Measurements from ENCODE around the gene PUS7.
"Not testable (repeated sequence)": the region's sequence is repeated elsewhere in the genome, so short reads cannot be mapped to it uniquely, and the experiment has no call there.

The PUS7 gene

GRCh38 chr7:105480931-105481330, 41.1 kb downstream of the PUS7 start:
- Mint-ChIP-seq H3K27me3 (ENCODE audit: low read depth) (no peaks in the 10 kb centered on the region), H3K36me3 (ENCODE audit: low read depth) (peaks cover 22% of the 10 kb centered on the region), H3K9me3 (no peaks in the 10 kb centered on the region), H3K27ac (no peak overlapping the region), H3K4me1 (ENCODE audit: low read depth) (peaks cover 8% of the 10 kb centered on the region), H3K4me3 (no peak overlapping the region)
- no peak for DNase-seq (ENCODE audit: low spot score)

GRCh38 chr7:105478606-105479005, 43.5 kb downstream of the PUS7 start:
- DNase-seq (ENCODE audit: low spot score), result no peak
- H3K4me1 Mint-ChIP-seq (ENCODE audit: low read depth), result peaks cover 8% of the 10 kb centered on the region
- no peak overlapping the region for H3K27ac Mint-ChIP-seq
- no peak overlapping the region for H3K4me3 Mint-ChIP-seq
- H3K27me3 Mint-ChIP-seq (ENCODE audit: low read depth), result no peaks in the 10 kb centered on the region
- H3K9me3 Mint-ChIP-seq, result no peaks in the 10 kb centered on the region
- peaks cover 17% of the 10 kb centered on the region for H3K36me3 Mint-ChIP-seq (ENCODE audit: low read depth)

GRCh38 chr7:105477908-105478307, 44.2 kb downstream of the PUS7 start:
- no peak overlapping the region for H3K4me3 Mint-ChIP-seq
- H3K36me3 Mint-ChIP-seq (ENCODE audit: low read depth), result peaks cover 17% of the 10 kb centered on the region
- peaks cover 8% of the 10 kb centered on the region for H3K4me1 Mint-ChIP-seq (ENCODE audit: low read depth)
- DNase-seq (ENCODE audit: low spot score), result no peak
- H3K27me3 Mint-ChIP-seq (ENCODE audit: low read depth), result no peaks in the 10 kb centered on the region
- H3K27ac Mint-ChIP-seq, result no peak overlapping the region
- H3K9me3 Mint-ChIP-seq, result no peaks in the 10 kb centered on the region

- no peak for DNase-seq (ENCODE audit: low spot score)
- no peak overlapping the region for H3K4me3 Mint-ChIP-seq
- H3K4me1 Mint-ChIP-seq (ENCODE audit: low read depth), result peaks cover 6% of the 10 kb centered on the region
- H3K27me3 Mint-ChIP-seq (ENCODE audit: low read depth), result no peaks in the 10 kb centered on the region
- H3K9me3 Mint-ChIP-seq, result no peaks in the 10 kb centered on the region
- no peak overlapping the region for H3K27ac Mint-ChIP-seq
- peaks cover 12% of the 10 kb centered on the region for H3K36me3 Mint-ChIP-seq (ENCODE audit: low read depth)
These were observed 48.0 kb downstream of the PUS7 start for GRCh38 chr7:105474045-105474444.

- Mint-ChIP-seq H3K36me3 (ENCODE audit: low read depth) (peaks cover 7% of the 10 kb centered on the region), H3K4me1 (ENCODE audit: low read depth) (no peaks in the 10 kb centered on the region), H3K27ac (no peak overlapping the region), H3K27me3 (ENCODE audit: low read depth) (no peaks in the 10 kb centered on the region), H3K9me3 (no peaks in the 10 kb centered on the region), H3K4me3 (no peak overlapping the region)
- no peak for DNase-seq (ENCODE audit: low spot score)
These were observed 48.9 kb downstream of the PUS7 start for GRCh38 chr7:105473163-105473562.

GRCh38 chr7:105470846-105471245, 51.2 kb downstream of the PUS7 start:
- no peak for DNase-seq (ENCODE audit: low spot score)
- Mint-ChIP-seq H3K36me3 (ENCODE audit: low read depth) (peaks cover 3% of the 10 kb centered on the region), H3K27me3 (ENCODE audit: low read depth) (no peaks in the 10 kb centered on the region), H3K4me1 (ENCODE audit: low read depth) (no peaks in the 10 kb centered on the region), H3K9me3 (no peaks in the 10 kb centered on the region), H3K27ac (no peak overlapping the region), H3K4me3 (no peak overlapping the region)

GRCh38 chr7:105470090-105470489, 52.0 kb downstream of the PUS7 start:
- no peaks in the 10 kb centered on the region for H3K4me1 Mint-ChIP-seq (ENCODE audit: low read depth)

GRCh38 chr7:105462765-105463420, 59.2 kb downstream of the PUS7 start:
- H3K9me3 Mint-ChIP-seq, result no peaks in the 10 kb centered on the region
- peaks cover 9% of the 10 kb centered on the region for H3K36me3 Mint-ChIP-seq (ENCODE audit: low read depth)
- H3K4me1 Mint-ChIP-seq (ENCODE audit: low read depth), result no peaks in the 10 kb centered on the region
- DNase-seq (ENCODE audit: low spot score), result no peak
- peak overlapping the region; percentile 41 for H3K27ac Mint-ChIP-seq
- H3K27me3 Mint-ChIP-seq (ENCODE audit: low read depth), result no peaks in the 10 kb centered on the region
- H3K4me3 Mint-ChIP-seq, result no peak overlapping the region

More at GRCh38 chr7:105470090-105470489, 52.0 kb downstream of the PUS7 start:
- H3K36me3 Mint-ChIP-seq (ENCODE audit: low read depth), result peaks cover 3% of the 10 kb centered on the region
- H3K27me3 Mint-ChIP-seq (ENCODE audit: low read depth), result no peaks in the 10 kb centered on the region
- H3K4me3 Mint-ChIP-seq, result no peak overlapping the region
- DNase-seq (ENCODE audit: low spot score), result no peak
- no peaks in the 10 kb centered on the region for H3K9me3 Mint-ChIP-seq
- H3K27ac Mint-ChIP-seq, result no peak overlapping the region

- Mint-ChIP-seq H3K9me3 (no peaks in the 10 kb centered on the region), H3K27ac (no peak overlapping the region), H3K27me3 (ENCODE audit: low read depth) (no peaks in the 10 kb centered on the region), H3K4me1 (ENCODE audit: low read depth) (no peaks in the 10 kb centered on the region), H3K4me3 (no peak overlapping the region), H3K36me3 (ENCODE audit: low read depth) (peaks cover 13% of the 10 kb centered on the region)
- DNase-seq (ENCODE audit: low spot score), result no peak
These were observed 60.6 kb downstream of the PUS7 start for GRCh38 chr7:105461518-105461917.

GRCh38 chr7:105457619-105458225, 64.3 kb downstream of the PUS7 start:
- Mint-ChIP-seq H3K9me3 (no peaks in the 10 kb centered on the region), H3K4me3 (no peak overlapping the region), H3K27ac (no peak overlapping the region), H3K36me3 (ENCODE audit: low read depth) (peaks cover 16% of the 10 kb centered on the region), H3K4me1 (ENCODE audit: low read depth) (no peaks in the 10 kb centered on the region), H3K27me3 (ENCODE audit: low read depth) (no peaks in the 10 kb centered on the region)
- no peak for DNase-seq (ENCODE audit: low spot score)

GRCh38 chr7:105454921-105455320, 67.2 kb downstream of the PUS7 start:
- Mint-ChIP-seq H3K36me3 (ENCODE audit: low read depth) (peaks cover 13% of the 10 kb centered on the region), H3K4me1 (ENCODE audit: low read depth) (no peaks in the 10 kb centered on the region), H3K4me3 (no peak overlapping the region), H3K27ac (no peak overlapping the region), H3K9me3 (no peaks in the 10 kb centered on the region), H3K27me3 (ENCODE audit: low read depth) (no peaks in the 10 kb centered on the region)
- no peak for DNase-seq (ENCODE audit: low spot score)

- Mint-ChIP-seq H3K36me3 (ENCODE audit: low read depth) (peaks cover 13% of the 10 kb centered on the region), H3K4me3 (no peak overlapping the region), H3K27me3 (ENCODE audit: low read depth) (no peaks in the 10 kb centered on the region), H3K9me3 (no peaks in the 10 kb centered on the region), H3K4me1 (ENCODE audit: low read depth) (no peaks in the 10 kb centered on the region), H3K27ac (no peak overlapping the region)
- DNase-seq (ENCODE audit: low spot score), result no peak
These were observed 67.8 kb downstream of the PUS7 start for GRCh38 chr7:105454095-105454747.

- Mint-ChIP-seq H3K4me3 (no peak overlapping the region), H3K27ac (no peak overlapping the region), H3K27me3 (ENCODE audit: low read depth) (no peaks in the 10 kb centered on the region), H3K9me3 (no peaks in the 10 kb centered on the region), H3K36me3 (ENCODE audit: low read depth) (peaks cover 3% of the 10 kb centered on the region), H3K4me1 (ENCODE audit: low read depth) (peaks cover 6% of the 10 kb centered on the region)
- no peak for DNase-seq (ENCODE audit: low spot score)
These were observed 70.0 kb downstream of the PUS7 start for GRCh38 chr7:105452085-105452484.

- H3K4me3 Mint-ChIP-seq; H3K27me3 Mint-ChIP-seq (ENCODE audit: low read depth): not testable (repeated sequence)
These were observed 71.2 kb downstream of the PUS7 start for GRCh38 chr7:105450870-105451269.

More at GRCh38 chr7:105450870-105451269, 71.2 kb downstream of the PUS7 start:
- H3K27ac Mint-ChIP-seq; H3K9me3 Mint-ChIP-seq; H3K36me3 Mint-ChIP-seq (ENCODE audit: low read depth); H3K4me1 Mint-ChIP-seq (ENCODE audit: low read depth); DNase-seq (ENCODE audit: low spot score): not testable (repeated sequence)

Data from T-helper 2 cell treated with Interferon-gamma antibody and Interleukin-4, amounts not matched to agents 5 μg/mL and 100 μg/mL, for 36 hours (primary cell).